ENCODE measurements around the gene DIO3. TPM values are rescaled to one million over a fixed set of nuclear protein-coding genes. Genes with fewer than 3 reads are reported as not detected.

DIO3 gene
- total and polyA plus RNA-seq, 8 donors = 0.29 to 3.4 (median 1.5) TPM; not detected in 2

GRCh38 chr14:101551729-101552595 is 9.3 kb upstream of the DIO3 start:
- TF ChIP-seq CTCF (IDR thresholded peaks at IDR 0.05) = no peak
- no peak for TF ChIP-seq POLR2A (IDR thresholded peaks at IDR 0.05)
- TF ChIP-seq POLR2AphosphoS5 (IDR thresholded peaks at IDR 0.05) = no peak
- TF ChIP-seq EP300 (IDR thresholded peaks at IDR 0.05) = no peak
- Histone ChIP-seq H3K36me3 (no peaks in the 10 kb centered on the region), H3K9me3 (no peaks in the 10 kb centered on the region), H3K4me1 (no peaks in the 10 kb centered on the region), H3K27me3 (peaks cover 0 to 59% (median 16%) of the 10 kb centered on the region in 3 donors), H3K27ac (no peak overlapping the region), H3K4me3 (no peak overlapping the region)
- WGBS, 5 donors = 74 to 84% (median 82%) methylated on average over 21 to 24 of the region's 24 CpGs
- intact Hi-C loops (cut with DNase I; ENCODE audit: low total_unique reads) = no loop called here
- no peak for DNase-seq

GRCh38 chr14:101552786-101553231 is 8.5 kb upstream of the DIO3 start:
- intact Hi-C loops (cut with DNase I; ENCODE audit: low total_unique reads) = no loop called here
- Histone ChIP-seq H3K4me3 (no peak overlapping the region), H3K27ac (no peak overlapping the region), H3K4me1 (no peaks in the 10 kb centered on the region), H3K9me3 (no peaks in the 10 kb centered on the region), H3K27me3 (peaks cover 0 to 59% (median 20%) of the 10 kb centered on the region in 3 donors), H3K36me3 (no peaks in the 10 kb centered on the region)
- WGBS, 5 donors = 59 to 71% (median 61%) methylated on average over 5 to 9 of the region's 9 CpGs
- DNase-seq = no peak
- TF ChIP-seq CTCF (IDR thresholded peaks at IDR 0.05) (no peak), POLR2A (IDR thresholded peaks at IDR 0.05) (no peak), EP300 (IDR thresholded peaks at IDR 0.05) (no peak), POLR2AphosphoS5 (IDR thresholded peaks at IDR 0.05) (no peak)

- no peak for DNase-seq
- WGBS, 5 donors = 70 to 93% (median 86%) methylated on average over 1 of the region's 1 CpG
- no peaks in the 10 kb centered on the region for H3K9me3 ChIP-seq
- H3K27me3 ChIP-seq = peaks cover 0 to 59% (median 21%) of the 10 kb centered on the region in 3 donors
- H3K4me3 ChIP-seq = no peak overlapping the region
- TF ChIP-seq EP300 (IDR thresholded peaks at IDR 0.05) = no peak
- no peak for TF ChIP-seq CTCF (IDR thresholded peaks at IDR 0.05)
- TF ChIP-seq POLR2A (IDR thresholded peaks at IDR 0.05) = no peak
- intact Hi-C loops (cut with DNase I; ENCODE audit: low total_unique reads) = no loop called here
- H3K36me3 ChIP-seq = no peaks in the 10 kb centered on the region
- H3K4me1 ChIP-seq = no peaks in the 10 kb centered on the region
- H3K27ac ChIP-seq = no peak overlapping the region
Observed at GRCh38 chr14:101553393-101553792, 7.9 kb upstream of the DIO3 start.

- peaks cover 0 to 59% (median 24%) of the 10 kb centered on the region in 3 donors for H3K27me3 ChIP-seq
- no peak for TF ChIP-seq CTCF (IDR thresholded peaks at IDR 0.05)
- H3K27ac ChIP-seq = no peak overlapping the region
- DNase-seq = no peak
- H3K9me3 ChIP-seq = no peaks in the 10 kb centered on the region
- WGBS, 5 donors = 80 to 93% (median 87%) methylated on average over 6 of the region's 6 CpGs
- no peak overlapping the region for H3K4me3 ChIP-seq
- intact Hi-C loops (cut with DNase I; ENCODE audit: low total_unique reads) = no loop called here
- no peaks in the 10 kb centered on the region for H3K36me3 ChIP-seq
- H3K4me1 ChIP-seq = no peaks in the 10 kb centered on the region
Observed at GRCh38 chr14:101553931-101554330, 7.4 kb upstream of the DIO3 start.
